OCI-LY3 (cell line): ENCODE measurements around the gene HMGCLL1.
A peak's percentile ranks its signal among the peaks of the same experiment; 100 is the strongest.

Source experiments
- H2AFZ ChIP-seq: fragments of 200-600, 300-600 bp; shearing (Covaris generic); 2 replicates; pipeline ENCODE4 v1.6.0; 2014; ENCODE audit warnings: antibody characterized with exemption, low read depth, low read length
- H3K27ac ChIP-seq: fragments of 200-600, 300-600 bp; sonication (generic); 2 replicates; pipeline ENCODE4 v1.5.1; 2014; ENCODE audit warnings: mild to moderate bottlenecking, low read length, moderate library complexity, mixed read lengths
- H3K27me3 ChIP-seq: fragments of 200-600, 300-600 bp; sonication (generic); 2 replicates; pipeline ENCODE4 v1.6.1; 2014; ENCODE audit warnings: low read depth, low read length, mixed read lengths
- H3K36me3 ChIP-seq: fragments of 200-600, 300-600 bp; sonication (generic); replicated peaks from 2 replicates; pipeline ENCODE3; 2014; ENCODE audit warnings: low read depth, low read length, mixed read lengths
- H3K4me1 ChIP-seq: fragments of 300-600, 200-600 bp; sonication (generic); 2 replicates; pipeline ENCODE4 v1.6.1; 2014; ENCODE audit warnings: low read length, mixed read lengths
- H3K4me2 ChIP-seq: fragments of 200-600, 300-600 bp; sonication (generic); 2 replicates; pipeline ENCODE4 v1.6.1; 2014; ENCODE audit warnings: low read length, mixed read lengths
- H3K4me3 ChIP-seq: fragments of 300-600, 200-600 bp; sonication (generic); 2 replicates; pipeline ENCODE4 v1.5.1; 2014; ENCODE audit warnings: antibody characterized with exemption, mild to moderate bottlenecking, low read length, moderate library complexity
- H3K79me2 ChIP-seq: fragments of 300-600, 200-600 bp; shearing (Covaris generic); 2 replicates; pipeline ENCODE4 v1.6.1; 2014; ENCODE audit warnings: mild to moderate bottlenecking, low read length, mixed read lengths
- H3K9ac ChIP-seq: fragments of 300-600, 200-600 bp; shearing (Covaris generic); 2 replicates; pipeline ENCODE4 v1.6.0; 2014; ENCODE audit warnings: mild to moderate bottlenecking, low read length, moderate library complexity
- H3K9me3 ChIP-seq: fragments of 200-600, 300-600 bp; shearing (Covaris generic); 2 replicates; pipeline ENCODE4 v1.6.1; 2014; ENCODE audit warnings: low read length, mixed read lengths; ENCODE audit not compliant: insufficient read depth
- H4K20me1 ChIP-seq: fragments of 200-600, 300-600 bp; sonication (generic); 2 replicates; pipeline ENCODE4 v1.6.1; 2016; ENCODE audit warnings: low read length, mixed read lengths; ENCODE audit not compliant: insufficient read depth
- EZH2phosphoT487 ChIP-seq: fragments of 200-600 bp; shearing (Covaris generic); IDR thresholded peaks from 2 replicates; pipeline ENCODE4 v1.6.1; 2018; ENCODE audit warnings: antibody characterized with exemption, mixed run types, low read depth
- TF ChIP-seq, protein P1 (sequence below): fragments of 200-600, 300-600 bp; sonication (generic); IDR thresholded peaks from 2 replicates; pipeline ENCODE4 v1.5.1; 2014; ENCODE audit warnings: antibody characterized with exemption, low read length, low read depth

HMGCLL1 gene

GRCh38 chr6:55557146-55557545 is 21.8 kb downstream of the HMGCLL1 start:
- no peaks in the 10 kb centered on the region for H4K20me1 ChIP-seq
- no peaks in the 10 kb centered on the region for H3K9me3 ChIP-seq
- no peak overlapping the region for H3K4me2 ChIP-seq
- H2AFZ ChIP-seq = no peak overlapping the region
- H3K4me1 ChIP-seq = no peaks in the 10 kb centered on the region
- H3K9ac ChIP-seq = no peak overlapping the region
- TF ChIP-seq EZH2phosphoT487 = no peak
- TF ChIP-seq, protein P1, sequence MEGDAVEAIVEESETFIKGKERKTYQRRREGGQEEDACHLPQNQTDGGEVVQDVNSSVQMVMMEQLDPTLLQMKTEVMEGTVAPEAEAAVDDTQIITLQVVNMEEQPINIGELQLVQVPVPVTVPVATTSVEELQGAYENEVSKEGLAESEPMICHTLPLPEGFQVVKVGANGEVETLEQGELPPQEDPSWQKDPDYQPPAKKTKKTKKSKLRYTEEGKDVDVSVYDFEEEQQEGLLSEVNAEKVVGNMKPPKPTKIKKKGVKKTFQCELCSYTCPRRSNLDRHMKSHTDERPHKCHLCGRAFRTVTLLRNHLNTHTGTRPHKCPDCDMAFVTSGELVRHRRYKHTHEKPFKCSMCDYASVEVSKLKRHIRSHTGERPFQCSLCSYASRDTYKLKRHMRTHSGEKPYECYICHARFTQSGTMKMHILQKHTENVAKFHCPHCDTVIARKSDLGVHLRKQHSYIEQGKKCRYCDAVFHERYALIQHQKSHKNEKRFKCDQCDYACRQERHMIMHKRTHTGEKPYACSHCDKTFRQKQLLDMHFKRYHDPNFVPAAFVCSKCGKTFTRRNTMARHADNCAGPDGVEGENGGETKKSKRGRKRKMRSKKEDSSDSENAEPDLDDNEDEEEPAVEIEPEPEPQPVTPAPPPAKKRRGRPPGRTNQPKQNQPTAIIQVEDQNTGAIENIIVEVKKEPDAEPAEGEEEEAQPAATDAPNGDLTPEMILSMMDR = no peak
- no peak overlapping the region for H3K4me3 ChIP-seq
- no peak overlapping the region for H3K27ac ChIP-seq
- H3K79me2 ChIP-seq = no peaks in the 10 kb centered on the region
- H3K27me3 ChIP-seq = no peaks in the 10 kb centered on the region
- H3K36me3 ChIP-seq = no peaks in the 10 kb centered on the region

GRCh38 chr6:55545791-55546190 is 33.2 kb downstream of the HMGCLL1 start:
- Histone ChIP-seq H2AFZ (no peak overlapping the region), H3K4me1 (no peaks in the 10 kb centered on the region), H3K9ac (no peak overlapping the region), H4K20me1 (no peaks in the 10 kb centered on the region), H3K27me3 (no peaks in the 10 kb centered on the region), H3K9me3 (no peaks in the 10 kb centered on the region), H3K4me2 (no peak overlapping the region), H3K79me2 (no peaks in the 10 kb centered on the region), H3K27ac (no peak overlapping the region), H3K36me3 (no peaks in the 10 kb centered on the region), H3K4me3 (no peak overlapping the region)
- no peak for TF ChIP-seq EZH2phosphoT487
- TF ChIP-seq, protein P1 = no peak

- no peaks in the 10 kb centered on the region for H3K79me2 ChIP-seq
- H2AFZ ChIP-seq = 0 out of 2 replicates have a peak overlapping the region, but pooled peaks have one; percentile 5
- H3K27me3 ChIP-seq = no peaks in the 10 kb centered on the region
- H3K9me3 ChIP-seq = no peaks in the 10 kb centered on the region
- H3K9ac ChIP-seq = no peak overlapping the region
- no peak overlapping the region for H3K27ac ChIP-seq
- no peak overlapping the region for H3K4me3 ChIP-seq
- no peaks in the 10 kb centered on the region for H4K20me1 ChIP-seq
- no peaks in the 10 kb centered on the region for H3K36me3 ChIP-seq
- H3K4me2 ChIP-seq = no peak overlapping the region
- H3K4me1 ChIP-seq = no peaks in the 10 kb centered on the region
- TF ChIP-seq, protein P1 = no peak
- no peak for TF ChIP-seq EZH2phosphoT487
Measured at GRCh38 chr6:55543633-55544309, 35.2 kb downstream of the HMGCLL1 start.

GRCh38 chr6:55541024-55541423 is 38.0 kb downstream of the HMGCLL1 start:
- H3K9me3 ChIP-seq = no peaks in the 10 kb centered on the region
- H3K4me3 ChIP-seq = no peak overlapping the region
- H3K4me1 ChIP-seq = no peaks in the 10 kb centered on the region
- no peaks in the 10 kb centered on the region for H4K20me1 ChIP-seq
- no peak overlapping the region for H3K27ac ChIP-seq
- H2AFZ ChIP-seq = no peak overlapping the region
- H3K9ac ChIP-seq = no peak overlapping the region
- H3K4me2 ChIP-seq = no peak overlapping the region
- H3K79me2 ChIP-seq = no peaks in the 10 kb centered on the region
- no peaks in the 10 kb centered on the region for H3K27me3 ChIP-seq
- no peaks in the 10 kb centered on the region for H3K36me3 ChIP-seq
- no peak for TF ChIP-seq EZH2phosphoT487
- TF ChIP-seq, protein P1 = no peak
